ENCODE measurements around the gene TMIE.

The TMIE gene

GRCh38 chr3:46660003-46660402, 41.2 kb upstream of the TMIE start:
- Histone ChIP-seq H4K20me1 (ENCODE audit: insufficient read depth, low read length) (no peaks in the 10 kb centered on the region), H3K36me3 (replicated peaks; ENCODE audit: low read depth, low read length) (no peaks in the 10 kb centered on the region), H2AFZ (ENCODE audit: low read depth, low read length) (no peak overlapping the region), H3K27ac (ENCODE audit: low read length) (no peak overlapping the region), H3K27me3 (ENCODE audit: low read depth, low read length) (0 out of 2 replicates have a peak, but pooled peaks cover 19% of the 10 kb centered on the region), H3K9ac (ENCODE audit: low read length) (no peak overlapping the region), H3K4me3 (ENCODE audit: low read length) (no peak overlapping the region), H3K4me1 (ENCODE audit: low read length) (no peaks in the 10 kb centered on the region), H3K4me2 (ENCODE audit: low read length) (no peak overlapping the region), H3K79me2 (ENCODE audit: low read length) (no peaks in the 10 kb centered on the region), H3K9me3 (ENCODE audit: insufficient read depth, low read length) (no peaks in the 10 kb centered on the region)
- TF ChIP-seq EZH2phosphoT487 (IDR thresholded peaks at IDR 0.05; ENCODE audit: low read depth) (no peak), CTCF (IDR thresholded peaks at IDR 0.05; ENCODE audit: low read depth, low read length) (no peak)

GRCh38 chr3:46660543-46661523, 40.4 kb upstream of the TMIE start:
- H2AFZ ChIP-seq (ENCODE audit: low read depth, low read length), result no peak overlapping the region
- H3K9ac ChIP-seq (ENCODE audit: low read length), result no peak overlapping the region
- 0 out of 2 replicates have a peak, but pooled peaks cover 19% of the 10 kb centered on the region for H3K27me3 ChIP-seq (ENCODE audit: low read depth, low read length)
- no peaks in the 10 kb centered on the region for H4K20me1 ChIP-seq (ENCODE audit: insufficient read depth, low read length)
- no peak overlapping the region for H3K27ac ChIP-seq (ENCODE audit: low read length)
- H3K9me3 ChIP-seq (ENCODE audit: insufficient read depth, low read length), result no peaks in the 10 kb centered on the region
- no peak overlapping the region for H3K4me3 ChIP-seq (ENCODE audit: low read length)
- no peaks in the 10 kb centered on the region for H3K79me2 ChIP-seq (ENCODE audit: low read length)
- H3K4me1 ChIP-seq (ENCODE audit: low read length), result no peaks in the 10 kb centered on the region
- no peaks in the 10 kb centered on the region for H3K36me3 ChIP-seq (replicated peaks; ENCODE audit: low read depth, low read length)
- 0 out of 2 replicates have a peak, but pooled peaks have one; percentile 8 for TF ChIP-seq CTCF (IDR thresholded peaks at IDR 0.05; ENCODE audit: low read depth, low read length)
- no peak for TF ChIP-seq EZH2phosphoT487 (IDR thresholded peaks at IDR 0.05; ENCODE audit: low read depth)
- H3K4me2 ChIP-seq (ENCODE audit: low read length), result no peak overlapping the region

- Histone ChIP-seq H3K9ac (ENCODE audit: low read length) (no peak overlapping the region), H3K4me3 (ENCODE audit: low read length) (no peak overlapping the region), H2AFZ (ENCODE audit: low read depth, low read length) (no peak overlapping the region), H3K4me1 (ENCODE audit: low read length) (no peaks in the 10 kb centered on the region), H3K27ac (ENCODE audit: low read length) (no peak overlapping the region), H3K36me3 (replicated peaks; ENCODE audit: low read depth, low read length) (no peaks in the 10 kb centered on the region), H4K20me1 (ENCODE audit: insufficient read depth, low read length) (no peaks in the 10 kb centered on the region), H3K9me3 (ENCODE audit: insufficient read depth, low read length) (no peaks in the 10 kb centered on the region), H3K27me3 (ENCODE audit: low read depth, low read length) (0 out of 2 replicates have a peak, but pooled peaks cover 19% of the 10 kb centered on the region), H3K4me2 (ENCODE audit: low read length) (no peak overlapping the region), H3K79me2 (ENCODE audit: low read length) (no peaks in the 10 kb centered on the region)
- TF ChIP-seq CTCF (IDR thresholded peaks at IDR 0.05; ENCODE audit: low read depth, low read length) (no peak), EZH2phosphoT487 (IDR thresholded peaks at IDR 0.05; ENCODE audit: low read depth) (no peak)
These were observed 39.1 kb upstream of the TMIE start for GRCh38 chr3:46661776-46662766.
